Measurements from ENCODE around the gene TBC1D8.
A peak's percentile ranks its signal among the peaks of the same experiment; 100 is the strongest.

TBC1D8 gene

DNA sequence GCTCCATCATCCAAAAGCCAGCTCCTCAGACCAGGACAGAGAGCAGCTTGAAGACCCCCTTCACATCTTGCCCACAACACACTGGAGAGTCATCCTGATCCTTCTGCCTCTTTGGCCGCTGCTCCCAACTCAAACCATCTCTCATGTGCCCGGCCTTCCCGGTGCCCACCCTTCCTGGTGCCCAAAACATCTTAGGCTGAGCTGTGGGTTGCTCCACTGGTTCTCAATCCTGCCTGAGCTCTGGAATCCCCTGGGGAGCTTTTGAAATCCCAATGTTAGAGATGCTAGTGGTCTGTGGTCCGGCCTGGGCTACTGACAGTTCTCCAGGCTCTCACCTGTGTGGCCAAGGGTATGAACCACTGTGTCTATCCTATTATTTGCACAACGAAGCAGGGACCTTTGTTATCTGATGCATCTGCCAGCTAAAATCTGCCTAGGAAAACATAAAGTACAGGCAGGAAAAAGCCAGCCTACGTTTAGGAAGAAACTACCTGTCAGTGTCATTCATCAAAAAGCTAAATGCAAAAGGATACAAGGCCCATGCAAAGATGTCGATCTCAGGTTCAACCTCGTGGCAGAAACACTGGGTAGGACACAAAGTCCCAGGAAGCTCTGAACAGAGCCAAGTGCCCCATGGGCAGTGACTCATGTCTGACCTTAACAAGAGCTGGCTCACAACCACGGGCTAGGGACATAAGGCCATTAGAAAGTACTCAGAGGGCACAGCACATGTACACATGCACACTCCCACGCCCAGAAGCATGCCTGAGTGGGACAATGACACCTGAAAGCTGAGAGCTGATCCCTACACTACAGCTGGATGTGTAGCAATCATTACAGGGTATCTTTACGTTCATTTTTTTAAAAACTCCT lies 30.8 kb downstream of the TBC1D8 start:
- H3K9me3 Mint-ChIP-seq: no peaks in the 10 kb centered on the region
- peaks cover 23 to 43% of the 10 kb centered on the region in 2 donors for H3K27me3 Mint-ChIP-seq
- H3K36me3 Mint-ChIP-seq (ENCODE audit: insufficient read depth): no peaks in the 10 kb centered on the region
- ATAC-seq (replicated peaks) (no peak), DNase-seq (no peak)
- H3K27ac Mint-ChIP-seq: no peak overlapping the region
- peaks cover 1 to 2% of the 10 kb centered on the region in 2 donors for H3K4me1 Mint-ChIP-seq (ENCODE audit: low read depth in 2 of 2)
- H3K4me3 Mint-ChIP-seq: no peak overlapping the region

DNA sequence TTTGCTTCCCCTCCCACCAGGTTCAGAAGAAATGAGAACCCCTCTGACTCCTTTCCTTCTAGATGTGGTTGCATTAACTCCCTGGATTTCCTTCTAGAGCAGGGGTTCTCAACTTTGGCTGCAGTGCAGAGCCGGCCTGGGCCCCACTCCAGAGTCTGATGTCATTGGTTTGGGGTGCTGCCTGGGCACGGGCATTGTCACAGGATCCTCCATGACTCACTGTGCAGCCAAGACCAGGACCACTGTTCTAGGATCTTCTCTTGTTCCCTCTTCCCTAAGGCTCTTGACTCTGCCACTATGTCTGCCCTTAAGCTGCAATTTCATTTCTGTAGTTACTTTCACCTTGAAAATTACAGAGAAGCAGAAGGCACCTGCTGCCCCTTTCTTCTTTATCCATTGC lies 31.8 kb downstream of the TBC1D8 start:
- peaks cover 19 to 36% of the 10 kb centered on the region in 2 donors for H3K27me3 Mint-ChIP-seq
- no peak overlapping the region for H3K27ac Mint-ChIP-seq
- no peak for DNase-seq

DNA sequence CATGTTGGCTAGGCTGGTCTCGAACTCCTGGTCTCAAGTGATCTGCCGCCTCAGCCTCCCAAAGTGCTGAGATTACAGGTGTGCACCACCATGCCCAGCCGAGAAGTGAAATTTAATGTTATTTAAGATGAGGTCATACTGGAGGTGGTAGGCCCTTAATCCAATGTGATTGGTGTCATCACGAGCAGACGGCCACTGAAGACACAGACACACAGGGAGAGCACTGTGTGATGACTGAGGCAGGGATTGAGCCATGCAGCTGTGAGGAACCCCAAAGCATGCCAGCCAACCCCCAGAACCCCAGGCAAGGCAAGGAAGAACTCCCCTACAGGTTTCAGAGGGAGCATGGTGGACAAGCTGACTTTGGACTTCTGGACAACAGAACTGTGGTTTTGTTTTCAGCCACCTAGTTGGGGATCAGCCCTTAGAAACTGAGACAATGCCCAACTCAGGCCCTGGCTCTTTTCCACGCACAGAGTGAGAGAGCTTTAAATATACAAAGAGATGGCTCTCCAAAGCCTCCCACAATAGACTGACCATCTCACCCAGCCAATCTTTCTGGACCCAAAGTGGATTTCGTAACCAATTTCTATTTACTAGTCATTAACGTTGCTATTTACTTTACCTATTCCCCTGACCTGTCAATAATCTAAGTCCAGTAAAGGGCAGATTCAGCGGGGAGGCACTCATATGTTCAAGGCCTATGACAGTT lies 34.2 kb downstream of the TBC1D8 start:
- Mint-ChIP-seq H3K9me3 (no peaks in the 10 kb centered on the region), H3K36me3 (ENCODE audit: insufficient read depth) (no peaks in the 10 kb centered on the region), H3K27ac (no peak overlapping the region), H3K27me3 (peaks cover 17 to 38% of the 10 kb centered on the region in 2 donors), H3K4me1 (ENCODE audit: low read depth in 2 of 2) (no peaks in the 10 kb centered on the region), H3K4me3 (no peak overlapping the region)
- DNase-seq (no peak), ATAC-seq (replicated peaks) (no peak)

More for the DNA sequence above, 31.8 kb downstream of the TBC1D8 start:
- Mint-ChIP-seq H3K4me3 (no peak overlapping the region), H3K36me3 (ENCODE audit: insufficient read depth) (no peaks in the 10 kb centered on the region), H3K4me1 (ENCODE audit: low read depth in 2 of 2) (no peaks in the 10 kb centered on the region), H3K9me3 (no peaks in the 10 kb centered on the region)
- ATAC-seq (replicated peaks): no peak

DNA sequence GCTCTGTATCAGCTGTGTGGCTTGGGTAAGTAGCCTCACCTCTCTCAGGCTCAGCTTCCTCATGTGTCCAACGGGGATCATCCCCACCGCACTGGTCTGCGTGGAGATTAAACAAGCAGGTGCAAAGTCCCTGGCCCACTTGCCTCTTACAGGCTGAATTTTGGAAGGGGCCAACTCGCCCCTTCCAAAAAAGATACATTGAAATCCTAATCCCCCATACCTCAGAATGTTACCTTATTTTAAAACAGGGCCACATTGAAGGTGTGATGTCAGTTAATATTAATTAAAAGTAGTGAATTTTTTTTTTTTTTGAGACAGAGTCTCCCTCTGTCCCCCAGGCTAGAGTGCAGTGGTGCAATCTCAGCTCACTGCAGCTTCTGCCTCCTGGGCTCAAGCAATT lies 34.8 kb downstream of the TBC1D8 start:
- no peak overlapping the region for H3K27ac Mint-ChIP-seq
- no peak for ATAC-seq (replicated peaks)
- no peaks in the 10 kb centered on the region for H3K4me1 Mint-ChIP-seq (ENCODE audit: low read depth in 2 of 2)
- peaks cover 17 to 44% of the 10 kb centered on the region in 2 donors for H3K27me3 Mint-ChIP-seq
- no peaks in the 10 kb centered on the region for H3K9me3 Mint-ChIP-seq
- H3K4me3 Mint-ChIP-seq: no peak overlapping the region
- H3K36me3 Mint-ChIP-seq (ENCODE audit: insufficient read depth): no peaks in the 10 kb centered on the region
- no peak for DNase-seq

DNA sequence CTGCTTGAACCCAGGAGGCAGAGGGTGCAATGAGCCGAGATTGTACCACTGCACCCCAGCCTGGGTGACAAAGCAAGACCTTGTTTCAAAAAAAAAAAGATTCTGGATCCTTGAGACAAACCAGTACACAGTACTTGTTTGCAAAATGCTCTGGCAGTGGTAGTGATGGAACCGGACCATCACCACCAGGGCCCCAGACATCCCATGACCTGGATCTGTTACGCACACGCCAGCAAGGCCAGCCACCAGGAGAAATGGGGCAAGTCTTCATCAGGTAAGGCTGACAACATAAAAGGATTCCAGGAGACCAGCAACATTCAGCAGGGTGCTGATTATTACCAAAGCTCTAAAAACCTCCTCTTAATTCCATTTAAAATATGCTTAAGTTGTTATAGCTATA lies 35.5 kb downstream of the TBC1D8 start:
- Mint-ChIP-seq H3K4me1 (ENCODE audit: low read depth in 2 of 2) (no peaks in the 10 kb centered on the region), H3K27me3 (peaks cover 17 to 49% of the 10 kb centered on the region in 2 donors), H3K36me3 (ENCODE audit: insufficient read depth) (no peaks in the 10 kb centered on the region), H3K27ac (no peak overlapping the region), H3K9me3 (no peaks in the 10 kb centered on the region), H3K4me3 (no peak overlapping the region)
- no peak for DNase-seq
- no peak for ATAC-seq (replicated peaks)

DNA sequence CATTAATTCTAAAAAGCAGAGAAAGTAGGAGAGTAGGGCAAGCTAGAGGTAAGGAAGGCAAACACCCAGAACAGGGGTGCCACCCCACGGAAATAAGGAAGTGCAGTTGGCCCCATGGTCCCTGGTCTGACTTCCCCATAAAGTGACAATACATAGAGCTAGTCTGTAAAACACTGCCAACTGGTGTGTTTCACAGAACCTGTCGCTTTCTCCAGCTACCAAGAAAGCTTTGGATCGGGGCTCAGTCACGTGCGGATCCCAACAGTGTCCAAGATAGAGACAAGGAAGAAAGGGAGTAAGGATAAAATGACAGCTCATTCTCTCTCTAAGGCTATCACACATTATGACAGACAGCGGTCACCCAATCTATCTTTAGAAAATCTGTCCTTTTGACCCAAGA lies 36.4 kb downstream of the TBC1D8 start:
- H3K36me3 Mint-ChIP-seq (ENCODE audit: insufficient read depth): no peaks in the 10 kb centered on the region
- no peak for ATAC-seq (replicated peaks)

DNA sequence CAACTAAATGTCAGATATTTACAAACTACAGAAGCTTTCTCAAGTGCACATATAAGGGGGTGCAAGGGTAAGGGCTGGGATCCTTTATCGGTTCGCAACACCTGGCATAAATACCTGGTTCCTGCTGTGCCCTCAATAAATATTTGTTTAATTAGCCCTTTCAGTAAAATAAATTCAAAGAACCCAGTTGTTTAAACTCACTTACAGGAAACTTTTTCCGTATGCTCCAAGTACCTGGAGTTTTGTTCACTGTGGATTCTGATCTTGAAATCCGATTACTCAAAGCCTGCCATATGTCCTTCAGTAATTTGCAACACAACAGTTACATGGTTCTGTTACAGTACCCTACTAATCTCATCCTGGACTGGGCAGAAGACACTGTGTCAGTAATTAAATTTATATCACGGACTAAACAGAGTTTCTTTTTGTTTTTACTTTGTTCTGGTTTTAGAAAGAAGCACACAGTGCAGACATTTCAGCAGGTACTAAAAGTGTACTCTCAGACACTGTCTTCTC lies 36.9 kb downstream of the TBC1D8 start:
- no peak for DNase-seq
- Mint-ChIP-seq H3K27ac (no peak overlapping the region), H3K4me1 (ENCODE audit: low read depth in 2 of 2) (peaks cover 2 to 10% of the 10 kb centered on the region in 2 donors), H3K27me3 (peaks cover 7 to 36% of the 10 kb centered on the region in 2 donors), H3K36me3 (ENCODE audit: insufficient read depth) (no peaks in the 10 kb centered on the region), H3K9me3 (no peaks in the 10 kb centered on the region), H3K4me3 (no peak overlapping the region)
- ATAC-seq (replicated peaks): no peak

More for the DNA sequence above, 36.4 kb downstream of the TBC1D8 start:
- peaks cover under 1 to 8% of the 10 kb centered on the region in 2 donors for H3K4me1 Mint-ChIP-seq (ENCODE audit: low read depth in 2 of 2)
- no peak for DNase-seq
- peaks cover 12 to 41% of the 10 kb centered on the region in 2 donors for H3K27me3 Mint-ChIP-seq
- no peak overlapping the region for H3K4me3 Mint-ChIP-seq
- H3K9me3 Mint-ChIP-seq: no peaks in the 10 kb centered on the region
- no peak overlapping the region for H3K27ac Mint-ChIP-seq

DNA sequence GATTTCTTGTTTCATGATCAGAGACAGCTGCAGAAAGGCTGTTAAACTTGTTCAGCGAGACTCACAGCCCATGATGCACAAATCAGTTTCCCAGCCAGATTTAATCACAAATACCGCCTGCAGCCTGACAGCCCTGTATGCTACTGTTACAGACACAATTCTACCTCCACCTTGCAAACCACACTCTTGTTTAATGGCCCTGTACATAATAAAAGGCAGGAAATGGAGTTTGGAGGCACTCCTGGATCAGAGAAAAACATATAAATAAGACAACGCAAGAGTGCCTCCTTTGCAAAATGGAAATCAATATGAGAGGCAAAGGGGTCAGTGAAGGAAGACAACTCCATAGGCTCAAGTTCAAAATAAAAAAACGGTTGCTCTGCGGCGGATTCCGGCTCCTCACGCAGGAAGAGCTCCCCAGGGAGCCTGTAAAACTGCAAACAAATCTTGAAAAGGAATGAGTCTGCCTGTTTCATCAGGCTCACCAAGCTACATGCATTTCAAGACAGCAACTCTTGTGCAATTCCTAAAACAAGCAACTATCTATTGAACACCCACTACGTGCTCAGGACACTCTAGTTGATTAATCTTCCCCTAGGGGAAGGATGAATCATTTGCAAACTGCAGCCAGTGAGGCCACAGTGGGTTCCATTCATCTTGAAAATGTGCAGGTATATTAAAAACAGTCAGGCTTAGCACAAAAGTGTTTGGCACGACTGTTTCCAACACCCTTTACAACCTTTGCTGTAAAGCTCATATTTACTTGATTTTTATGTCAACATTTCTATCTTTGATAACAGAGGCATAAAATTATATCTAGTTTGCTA lies 37.5 kb downstream of the TBC1D8 start:
- DNase-seq (no peak), ATAC-seq (replicated peaks) (no peak)

DNA sequence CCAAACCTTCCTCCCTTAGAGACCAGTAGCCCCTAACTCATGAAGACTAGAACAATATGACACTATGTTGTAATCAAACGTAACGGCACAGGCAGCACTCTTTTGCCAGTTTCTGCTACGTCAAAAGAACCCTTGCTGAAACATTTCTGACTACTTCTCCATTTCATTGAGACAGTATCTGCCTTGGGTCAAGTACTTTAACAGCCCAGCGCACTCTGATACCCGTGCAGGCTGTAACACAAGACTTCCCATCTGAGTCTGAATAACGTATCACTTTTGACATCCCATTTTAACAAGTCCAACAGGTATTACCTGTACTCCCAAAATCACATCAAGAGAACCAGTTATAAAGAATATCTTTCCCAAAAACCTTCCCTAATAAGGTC lies 38.4 kb downstream of the TBC1D8 start:
- ATAC-seq (replicated peaks) (no peak), DNase-seq (no peak)
- H3K27ac Mint-ChIP-seq: no peak overlapping the region
- peaks cover 0 to 30% of the 10 kb centered on the region in 2 donors for H3K27me3 Mint-ChIP-seq
- no peak overlapping the region for H3K4me3 Mint-ChIP-seq
- peaks cover 2 to 10% of the 10 kb centered on the region in 2 donors for H3K4me1 Mint-ChIP-seq (ENCODE audit: low read depth in 2 of 2)
- no peaks in the 10 kb centered on the region for H3K9me3 Mint-ChIP-seq
- no peaks in the 10 kb centered on the region for H3K36me3 Mint-ChIP-seq (ENCODE audit: insufficient read depth)

More for the DNA sequence above, 37.5 kb downstream of the TBC1D8 start:
- H3K4me1 Mint-ChIP-seq (ENCODE audit: low read depth in 2 of 2): peaks cover 2 to 10% of the 10 kb centered on the region in 2 donors
- H3K4me3 Mint-ChIP-seq: no peak overlapping the region
- H3K9me3 Mint-ChIP-seq: no peaks in the 10 kb centered on the region
- H3K36me3 Mint-ChIP-seq (ENCODE audit: insufficient read depth): no peaks in the 10 kb centered on the region
- H3K27me3 Mint-ChIP-seq: peaks cover under 1 to 30% of the 10 kb centered on the region in 2 donors
- H3K27ac Mint-ChIP-seq: no peak overlapping the region

DNA sequence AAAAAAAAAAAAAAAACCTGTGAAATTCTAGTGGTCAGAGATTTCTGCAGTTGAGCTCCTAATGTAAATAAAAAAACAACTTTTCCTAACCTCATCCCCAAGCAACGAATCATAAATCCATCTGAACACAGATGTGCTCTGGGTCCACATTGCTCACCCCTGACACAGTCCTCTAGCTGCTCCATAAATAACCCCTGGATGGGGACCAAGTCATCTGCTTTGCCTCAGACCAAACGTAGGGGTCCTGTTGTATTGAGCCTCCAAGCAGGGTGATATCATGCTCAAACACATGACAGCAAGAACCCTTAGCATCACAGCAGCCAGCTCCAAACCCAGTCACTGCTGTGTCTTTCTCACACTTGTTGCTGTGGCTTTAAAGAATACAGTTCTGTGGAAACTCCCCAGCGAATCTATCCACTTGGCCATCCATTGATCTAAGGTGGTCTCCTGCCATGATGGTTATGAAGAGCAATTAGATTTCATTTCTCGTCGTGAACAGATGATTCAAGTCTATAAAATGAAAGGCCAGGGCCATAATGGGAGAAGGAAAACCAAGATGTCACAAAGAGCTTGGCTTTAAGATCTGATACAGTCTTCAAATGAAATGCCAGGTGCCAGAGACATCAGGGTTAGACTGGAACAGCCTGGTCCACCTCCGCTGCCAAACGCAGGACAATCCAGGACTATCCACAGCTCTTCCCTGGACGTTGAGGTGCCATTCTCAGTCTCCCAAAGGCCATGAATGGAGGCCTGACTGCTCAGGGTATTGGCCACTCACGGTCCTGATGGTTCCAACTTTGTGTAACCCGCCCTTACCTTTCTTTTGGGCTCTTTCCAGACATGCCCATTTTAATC lies 39.0 kb downstream of the TBC1D8 start:
- Mint-ChIP-seq H3K9me3 (no peaks in the 10 kb centered on the region), H3K36me3 (ENCODE audit: insufficient read depth) (no peaks in the 10 kb centered on the region), H3K4me1 (ENCODE audit: low read depth in 2 of 2) (peaks cover 2 to 10% of the 10 kb centered on the region in 2 donors), H3K4me3 (no peak overlapping the region), H3K27ac (no peak overlapping the region), H3K27me3 (peaks cover 0 to 30% of the 10 kb centered on the region in 2 donors)
- ATAC-seq (replicated peaks) (no peak), DNase-seq (no peak)

DNA sequence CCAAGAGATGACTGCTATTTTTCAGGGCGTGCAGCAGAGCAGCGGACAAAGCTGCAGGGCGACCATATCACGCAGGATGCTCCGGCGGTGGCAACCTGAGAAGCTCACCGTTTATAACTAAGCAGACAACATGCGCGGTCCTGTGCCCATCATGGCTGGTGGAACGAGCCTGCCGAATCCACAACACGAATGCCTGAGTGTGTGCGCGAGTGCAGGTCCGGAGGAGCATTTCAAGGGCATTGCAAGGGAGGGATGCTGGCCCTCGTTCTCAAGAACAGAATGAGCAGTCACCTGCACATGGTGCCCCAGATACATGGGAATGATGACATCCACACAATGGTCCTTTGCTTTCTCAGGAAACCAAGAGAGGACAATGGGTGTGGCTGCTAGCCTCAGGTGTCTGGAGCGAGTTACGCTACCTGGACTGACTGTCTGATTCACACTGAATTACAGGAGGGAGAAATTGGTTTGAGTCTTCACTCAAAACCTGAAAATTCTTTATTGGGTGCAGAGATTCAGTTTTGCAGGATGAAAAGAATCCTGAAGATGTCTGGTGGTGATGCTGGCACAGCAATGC lies 39.8 kb downstream of the TBC1D8 start:
- Mint-ChIP-seq H3K27ac (no peak overlapping the region), H3K27me3 (peaks cover 0 to 30% of the 10 kb centered on the region in 2 donors), H3K9me3 (no peaks in the 10 kb centered on the region), H3K4me3 (no peak overlapping the region), H3K36me3 (ENCODE audit: insufficient read depth) (no peaks in the 10 kb centered on the region), H3K4me1 (ENCODE audit: low read depth in 2 of 2) (peaks cover 2 to 10% of the 10 kb centered on the region in 2 donors)
- ATAC-seq (replicated peaks) (no peak), DNase-seq (no peak)

DNA sequence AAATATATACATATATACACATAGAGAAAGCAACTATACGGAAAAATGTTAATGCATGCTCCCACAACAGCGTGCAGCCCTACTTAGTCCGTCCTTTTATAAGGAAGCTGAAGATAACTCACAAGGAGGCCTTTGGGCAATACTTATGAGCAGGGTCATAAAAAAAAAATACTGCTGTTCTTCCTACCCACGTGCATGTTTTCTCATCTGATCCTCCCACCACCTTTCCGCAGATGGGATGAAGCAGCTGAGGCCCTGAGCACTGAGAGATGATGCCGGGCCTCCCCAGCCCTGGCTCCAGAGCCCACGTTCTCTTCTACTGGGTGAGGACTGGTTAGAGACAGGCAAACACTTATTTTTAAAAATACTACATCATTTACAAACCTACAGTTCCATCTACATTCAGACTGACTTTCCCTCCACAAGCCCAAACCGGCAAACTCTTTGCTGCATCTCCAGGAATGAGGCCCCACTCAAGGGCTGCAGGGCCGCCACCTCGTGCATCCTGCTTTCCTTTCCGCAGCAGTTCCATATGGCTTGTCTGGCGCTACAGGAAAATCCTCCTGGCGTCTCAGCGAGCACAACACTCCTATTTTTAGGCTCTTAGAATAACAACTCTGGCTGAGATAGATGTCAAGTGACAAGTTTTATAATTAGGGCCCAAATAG lies 41.6 kb downstream of the TBC1D8 start:
- H3K27ac Mint-ChIP-seq: peak overlapping the region in 1 of 2 donors; percentile 12
- no peak overlapping the region for H3K4me3 Mint-ChIP-seq
- no peak for DNase-seq

More for the DNA sequence above, 41.6 kb downstream of the TBC1D8 start:
- Mint-ChIP-seq H3K4me1 (ENCODE audit: low read depth in 2 of 2) (peaks cover 2 to 10% of the 10 kb centered on the region in 2 donors), H3K27me3 (peaks cover 0 to 30% of the 10 kb centered on the region in 2 donors), H3K36me3 (ENCODE audit: insufficient read depth) (no peaks in the 10 kb centered on the region), H3K9me3 (no peaks in the 10 kb centered on the region)
- no peak for ATAC-seq (replicated peaks)
